Glutamatergic neuron (in vitro differentiated cells): ENCODE results near the gene UNCX. TPM values are rescaled to one million over a fixed set of nuclear protein-coding genes. Genes with fewer than 3 reads are reported as not detected.

Experiments
- DNase-seq: peaks from one replicate; pipeline ENCODE4 v3.0.0; 2022
- H3K27ac Mint-ChIP-seq: one replicate; pipeline ENCODE4 v1.8.0; 2020; ENCODE audit warnings: mild to moderate bottlenecking, mixed read lengths, inconsistent platforms; ENCODE audit not compliant: unreplicated experiment
- H3K27me3 Mint-ChIP-seq: one replicate; pipeline ENCODE4 v1.8.0; 2020; ENCODE audit warnings: mild to moderate bottlenecking, moderate library complexity, mixed read lengths, inconsistent platforms; ENCODE audit not compliant: unreplicated experiment
- H3K36me3 Mint-ChIP-seq: one replicate; pipeline ENCODE4 v1.8.0; 2020; ENCODE audit warnings: mild to moderate bottlenecking, mixed read lengths, inconsistent platforms; ENCODE audit not compliant: unreplicated experiment
- H3K4me1 Mint-ChIP-seq: one replicate; pipeline ENCODE4 v1.8.0; 2020; ENCODE audit warnings: mild to moderate bottlenecking, low read depth, mixed read lengths, inconsistent platforms; ENCODE audit not compliant: unreplicated experiment
- H3K4me3 Mint-ChIP-seq: one replicate; pipeline ENCODE4 v1.8.0; 2020; ENCODE audit warnings: mild to moderate bottlenecking, mixed read lengths, inconsistent platforms; ENCODE audit not compliant: unreplicated experiment
- H3K9me3 Mint-ChIP-seq: one replicate; pipeline ENCODE4 v1.8.0; 2020; ENCODE audit warnings: mild to moderate bottlenecking, moderate library complexity, mixed read lengths, inconsistent platforms; ENCODE audit not compliant: unreplicated experiment
- total RNA-seq: library from RNA; stranded (reverse); fragmentation: NEBNext Ultra II Directional; extraction: Animal tissue kit (Norgen Biotek cat#: 25700); gene quantifications from one replicate; pipeline ENCODE4 v1.2.1, GENCODE V29; 2021; ENCODE audit not compliant: unreplicated experiment
- TF ChIP-seq, protein P1 (sequence below): fragments of 200-600 bp; sonication (generic); IDR thresholded peaks from one replicate; pipeline ENCODE4 v1.5.0; 2021; ENCODE audit not compliant: partially characterized antibody, unreplicated experiment

UNCX gene
- total RNA-seq, 1 donor from 2014 or later: 106 TPM

DNA sequence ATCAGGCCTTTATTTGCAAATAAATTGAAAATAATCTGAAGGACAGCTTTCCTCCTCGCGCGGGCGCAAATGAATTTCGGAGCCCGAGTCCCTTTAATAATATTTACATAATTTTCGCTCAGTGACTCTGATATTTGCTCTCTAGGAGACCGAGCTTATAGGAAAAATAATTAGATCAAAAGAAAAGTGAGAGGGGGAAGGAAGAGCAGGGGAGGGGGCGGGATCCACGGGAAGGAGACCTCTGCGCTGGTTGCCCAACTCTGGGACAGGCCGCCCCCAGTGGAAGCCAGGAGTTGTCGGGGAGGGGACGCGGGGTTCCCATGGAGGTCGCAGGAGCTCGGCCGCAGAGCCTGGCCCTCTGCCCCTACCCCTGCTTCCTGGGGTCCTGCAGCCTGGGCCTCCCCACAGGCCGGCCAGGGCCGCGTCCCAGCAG is 5.8 kb downstream of the UNCX start:
- TF ChIP-seq, protein P1, sequence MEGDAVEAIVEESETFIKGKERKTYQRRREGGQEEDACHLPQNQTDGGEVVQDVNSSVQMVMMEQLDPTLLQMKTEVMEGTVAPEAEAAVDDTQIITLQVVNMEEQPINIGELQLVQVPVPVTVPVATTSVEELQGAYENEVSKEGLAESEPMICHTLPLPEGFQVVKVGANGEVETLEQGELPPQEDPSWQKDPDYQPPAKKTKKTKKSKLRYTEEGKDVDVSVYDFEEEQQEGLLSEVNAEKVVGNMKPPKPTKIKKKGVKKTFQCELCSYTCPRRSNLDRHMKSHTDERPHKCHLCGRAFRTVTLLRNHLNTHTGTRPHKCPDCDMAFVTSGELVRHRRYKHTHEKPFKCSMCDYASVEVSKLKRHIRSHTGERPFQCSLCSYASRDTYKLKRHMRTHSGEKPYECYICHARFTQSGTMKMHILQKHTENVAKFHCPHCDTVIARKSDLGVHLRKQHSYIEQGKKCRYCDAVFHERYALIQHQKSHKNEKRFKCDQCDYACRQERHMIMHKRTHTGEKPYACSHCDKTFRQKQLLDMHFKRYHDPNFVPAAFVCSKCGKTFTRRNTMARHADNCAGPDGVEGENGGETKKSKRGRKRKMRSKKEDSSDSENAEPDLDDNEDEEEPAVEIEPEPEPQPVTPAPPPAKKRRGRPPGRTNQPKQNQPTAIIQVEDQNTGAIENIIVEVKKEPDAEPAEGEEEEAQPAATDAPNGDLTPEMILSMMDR: no peak
- DNase-seq: peak; percentile 60
- Mint-ChIP-seq H3K4me1 (peaks cover 25% of the 10 kb centered on the region), H3K9me3 (peaks cover 28% of the 10 kb centered on the region), H3K27me3 (peaks cover 37% of the 10 kb centered on the region), H3K36me3 (peaks cover 7% of the 10 kb centered on the region), H3K27ac (peak overlapping the region; percentile 99), H3K4me3 (peak overlapping the region; percentile 93)

DNA sequence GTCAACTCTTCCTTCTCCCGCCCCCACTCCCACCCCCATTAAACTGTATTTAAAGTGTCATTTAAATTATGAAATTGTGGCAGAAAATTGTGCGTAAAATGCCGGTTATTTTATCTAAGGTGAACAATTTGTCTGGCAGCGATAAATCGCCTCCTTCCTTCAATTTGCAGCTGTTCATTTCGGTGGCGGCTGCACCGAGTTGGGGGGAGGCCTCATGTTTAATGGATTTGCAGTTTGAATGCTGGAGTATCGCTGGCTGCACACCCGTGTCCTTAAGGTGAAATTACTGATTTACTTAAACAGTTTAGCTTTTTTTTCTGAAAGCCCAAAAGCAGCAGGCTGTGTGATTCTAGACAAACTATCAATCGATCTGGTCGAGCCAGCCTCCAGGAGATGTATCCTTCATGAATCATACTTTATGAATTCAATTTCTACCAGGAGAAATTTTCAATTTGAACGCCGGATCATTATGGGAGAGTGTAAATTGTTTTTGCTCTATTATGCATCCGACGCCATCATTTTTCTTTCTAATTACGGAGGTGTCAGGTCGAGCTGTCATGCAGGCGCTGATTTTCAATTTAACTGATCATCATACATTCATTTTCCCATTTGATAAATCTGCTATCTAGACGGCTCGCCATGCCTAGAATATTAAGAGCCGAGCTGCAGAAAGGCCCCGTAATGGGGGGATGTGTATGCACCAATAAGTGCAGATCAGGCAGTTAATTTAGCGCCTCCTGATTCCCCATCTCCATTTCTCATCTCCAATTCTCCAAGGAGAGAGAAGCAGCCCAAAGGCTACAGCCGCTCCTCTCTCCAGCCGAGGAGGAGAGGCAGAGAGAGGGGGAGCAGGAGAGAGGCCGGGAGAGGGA is 6.5 kb downstream of the UNCX start:
- Mint-ChIP-seq H3K36me3 (peaks cover 6% of the 10 kb centered on the region), H3K27me3 (peaks cover 36% of the 10 kb centered on the region), H3K9me3 (peaks cover 29% of the 10 kb centered on the region), H3K4me3 (peak overlapping the region; percentile 88), H3K27ac (peak overlapping the region; percentile 99), H3K4me1 (peaks cover 26% of the 10 kb centered on the region)
- TF ChIP-seq, protein P1: no peak
- DNase-seq: peak; percentile 68

DNA sequence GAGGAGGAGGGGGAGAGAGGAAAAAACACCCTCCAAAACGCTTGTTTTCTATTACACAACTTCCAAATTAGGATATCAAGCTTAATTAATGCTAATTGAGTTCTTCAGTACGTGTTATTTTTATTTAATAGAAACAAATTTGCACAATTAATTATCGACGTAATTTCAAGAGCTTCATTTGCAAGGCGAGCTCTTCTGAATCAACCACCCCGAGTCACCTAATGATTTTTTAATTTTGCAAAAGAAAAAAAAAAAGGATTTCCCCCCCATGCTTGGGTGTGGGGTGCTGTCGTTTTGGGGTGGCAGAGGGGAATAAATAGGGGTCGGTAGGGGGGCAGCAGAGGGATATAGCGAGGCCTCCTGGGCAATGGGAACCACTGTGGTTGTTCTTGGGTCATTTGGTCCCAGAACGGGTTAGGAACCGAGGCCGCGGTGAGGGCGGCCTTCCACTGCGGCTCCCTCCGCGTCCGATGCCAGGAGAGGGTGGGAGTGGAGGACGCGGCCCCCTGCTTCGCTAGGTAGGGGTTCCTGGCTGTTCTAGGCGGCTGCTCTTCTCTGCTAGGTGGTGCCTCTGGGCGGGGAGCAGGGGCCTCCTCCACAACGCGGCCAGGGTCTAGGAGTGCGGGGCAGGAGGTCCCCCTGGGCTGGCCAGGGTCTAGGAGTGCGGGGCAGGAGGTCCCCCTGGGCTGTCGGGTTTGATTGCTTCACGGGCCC is 7.3 kb downstream of the UNCX start:
- H3K4me1 Mint-ChIP-seq: peaks cover 31% of the 10 kb centered on the region
- peak overlapping the region; percentile 88 for H3K4me3 Mint-ChIP-seq
- H3K27ac Mint-ChIP-seq: peak overlapping the region; percentile 99
- H3K9me3 Mint-ChIP-seq: peaks cover 22% of the 10 kb centered on the region
- H3K36me3 Mint-ChIP-seq: no peaks in the 10 kb centered on the region
- TF ChIP-seq, protein P1: no peak
- peak; percentile 61 for DNase-seq
- peaks cover 28% of the 10 kb centered on the region for H3K27me3 Mint-ChIP-seq

DNA sequence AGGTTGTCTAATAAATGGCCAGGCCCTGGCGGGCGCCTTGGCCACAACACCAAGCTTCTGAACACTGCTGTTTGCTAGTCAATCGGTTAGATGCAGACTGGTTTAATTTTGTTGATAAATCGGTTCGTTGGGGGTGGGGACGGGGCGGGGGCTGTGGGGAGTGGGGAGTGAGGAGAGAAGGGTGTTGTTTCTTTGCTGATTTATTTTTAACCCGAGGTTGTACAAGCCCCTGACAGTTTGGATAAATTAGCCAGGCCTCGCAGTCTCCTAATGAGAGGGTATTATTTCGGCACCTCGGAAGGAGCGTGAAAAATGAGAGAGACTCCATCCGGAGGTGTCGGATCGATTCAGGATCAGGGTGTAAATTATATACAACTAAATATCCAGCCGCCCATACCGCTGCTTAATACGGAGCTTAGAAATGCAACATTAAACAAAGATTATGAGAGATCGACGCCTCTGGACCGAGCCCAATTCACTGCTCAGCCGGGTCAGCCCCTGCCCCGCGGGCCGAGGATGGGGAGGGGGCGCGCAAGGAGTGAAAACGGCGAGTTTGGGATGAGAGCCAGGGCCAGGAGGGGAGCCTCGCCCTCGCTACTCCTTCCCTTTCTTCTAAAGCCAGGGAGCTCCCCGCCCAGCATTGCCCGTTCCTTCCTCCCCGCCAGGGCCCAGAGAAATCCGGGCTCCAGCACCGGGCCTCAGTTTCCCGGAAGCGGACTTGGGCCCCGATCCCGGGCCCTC is 8.0 kb downstream of the UNCX start:
- Mint-ChIP-seq H3K36me3 (no peaks in the 10 kb centered on the region), H3K27ac (peak overlapping the region; percentile 99), H3K27me3 (peaks cover 27% of the 10 kb centered on the region), H3K4me3 (peak overlapping the region; percentile 88), H3K4me1 (peaks cover 37% of the 10 kb centered on the region), H3K9me3 (peaks cover 20% of the 10 kb centered on the region)
- TF ChIP-seq, protein P1: no peak
- peak; percentile 33 for DNase-seq
